Left lung (tissue), 10 donors: Measurements from ENCODE around the gene TALDO1. TPM values are rescaled to one million over a fixed set of nuclear protein-coding genes. Genes with fewer than 3 reads are reported as not detected.

Experiments
- ATAC-seq: fragments of 200-7000 bp; cut with Tn5 transposase; one replicate; pipeline ENCODE4 v1.9.1; 2020; ENCODE audit warnings: moderate library complexity
- DNase-seq, 4 donors: peaks; one replicate each; pipeline ENCODE4 v3.0.0-alpha.2; 2013 to 2020
- H3K27ac ChIP-seq, 2 donors: fragments of 200-600 bp; sonication (generic) in 1 of 2; one replicate each; pipeline versions ENCODE4 v1.5.0 to v1.8.0; 2020 to 2021
- H3K27me3 ChIP-seq, 2 donors: fragments of 200-600 bp; sonication (generic) in 1 of 2; one replicate each; pipeline versions ENCODE4 v1.5.0 to v1.8.0; 2020 to 2021
- H3K36me3 ChIP-seq, 2 donors: fragments of 200-600 bp; sonication (generic) in 1 of 2; one replicate each; pipeline versions ENCODE4 v1.5.0 to v1.8.0; 2020 to 2021
- H3K4me1 ChIP-seq, 2 donors: fragments of 200-600 bp; one replicate each; pipeline ENCODE4 v1.8.0; 2021
- H3K4me3 ChIP-seq, 2 donors: fragments of 200-600 bp; sonication (generic) in 1 of 2; one replicate each; pipeline versions ENCODE4 v1.5.0 to v1.8.0; 2020 to 2021; ENCODE audit warnings: mild to moderate bottlenecking in 1 of 2
- H3K9me3 ChIP-seq, 2 donors: fragments of 200-600 bp; sonication (generic) in 1 of 2; one replicate each; pipeline versions ENCODE4 v1.5.0 to v1.8.0; 2020 to 2021
- intact Hi-C, 2 donors: fragments of 100-400 bp; cut with DNase I; formaldehyde crosslinking; loops; one replicate each; pipeline versions ENCODE4 v1.11.2 to v1.14.2; 2022
- polyA plus RNA-seq, 6 donors: library from polyadenylated mRNA; unstranded; fragments of 120-200 nt; gene quantifications; one replicate each; pipeline ENCODE4 v1.2.1, GENCODE V29; 2013; ENCODE audit not compliant: insufficient read length in 6 of 6
- total RNA-seq, 2 donors: library from RNA; stranded (reverse); fragmentation: NEBNext Ultra II Directional; extraction: Animal tissue kit (Norgen Biotek cat#: 25700); gene quantifications; one replicate each; pipeline ENCODE4 v1.2.1, GENCODE V29; 2021
- TF ChIP-seq, protein P1 (sequence below), 2 donors: fragments of 200-600 bp; sonication (generic) in 1 of 2; IDR thresholded peaks; one replicate each; pipeline versions ENCODE4 v1.5.0 to v1.8.0; 2021; ENCODE audit warnings: antibody characterized with exemption in 2 of 2
- donor health status: DM: no; HTN: yes; CAD: no.
- donor health status: DM: no; HTN: no; CAD: no.

Gene TALDO1
- total and polyA plus RNA-seq, 8 donors, result 100 to 322 (median 119) TPM

DNA sequence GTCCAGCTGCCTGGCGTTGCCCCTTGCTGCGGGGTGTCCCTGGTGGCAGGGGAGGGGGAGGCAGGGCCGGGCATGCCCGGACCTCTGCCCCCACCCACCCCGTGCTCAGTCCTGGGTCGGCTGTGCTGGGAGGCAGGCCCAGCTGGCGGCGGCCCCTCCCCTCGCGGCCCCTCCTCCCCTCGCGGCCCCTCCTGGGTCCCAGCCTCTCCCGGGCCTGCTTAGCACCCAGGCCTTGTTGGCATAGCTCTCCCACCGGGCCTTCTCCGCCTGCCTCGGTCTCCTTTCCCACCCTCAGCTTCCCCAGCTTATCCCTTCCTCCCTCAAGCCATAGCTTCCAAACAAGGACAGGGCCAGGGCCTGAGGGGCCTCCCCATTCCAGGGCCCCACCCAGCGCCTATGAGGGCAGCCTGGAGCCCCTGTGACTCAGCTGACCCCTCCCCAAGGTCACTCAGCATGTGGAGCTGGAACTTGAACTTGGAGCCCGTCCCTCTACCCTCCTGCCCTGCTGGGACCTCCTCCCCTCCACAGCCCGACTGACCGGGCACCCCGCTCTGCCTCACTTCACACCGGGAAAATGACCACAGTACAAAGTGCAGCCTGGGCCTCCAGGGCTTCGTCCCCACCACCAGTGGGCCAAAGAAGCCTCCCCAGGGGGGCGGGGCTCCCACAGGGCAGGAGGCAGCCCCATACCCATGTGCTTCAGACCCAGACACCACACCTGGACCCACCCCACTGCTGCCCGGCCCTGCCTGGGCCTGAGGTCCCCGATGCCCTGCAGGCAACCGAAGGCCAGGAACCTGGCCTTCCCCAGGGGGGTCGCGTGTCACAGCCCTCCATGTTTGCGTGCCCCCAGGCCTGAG lies 40.1 kb upstream of the TALDO1 start:
- Histone ChIP-seq H3K4me1 (peaks cover 14 to 60% of the 10 kb centered on the region in 2 donors), H3K27me3 (peaks cover 0 to 58% of the 10 kb centered on the region in 2 donors), H3K27ac (peak overlapping the region; percentile 48 to 72), H3K9me3 (no peaks in the 10 kb centered on the region), H3K36me3 (peaks cover 0 to 25% of the 10 kb centered on the region in 2 donors), H3K4me3 (peak overlapping the region; percentile 40 to 50)
- TF ChIP-seq, protein P1, sequence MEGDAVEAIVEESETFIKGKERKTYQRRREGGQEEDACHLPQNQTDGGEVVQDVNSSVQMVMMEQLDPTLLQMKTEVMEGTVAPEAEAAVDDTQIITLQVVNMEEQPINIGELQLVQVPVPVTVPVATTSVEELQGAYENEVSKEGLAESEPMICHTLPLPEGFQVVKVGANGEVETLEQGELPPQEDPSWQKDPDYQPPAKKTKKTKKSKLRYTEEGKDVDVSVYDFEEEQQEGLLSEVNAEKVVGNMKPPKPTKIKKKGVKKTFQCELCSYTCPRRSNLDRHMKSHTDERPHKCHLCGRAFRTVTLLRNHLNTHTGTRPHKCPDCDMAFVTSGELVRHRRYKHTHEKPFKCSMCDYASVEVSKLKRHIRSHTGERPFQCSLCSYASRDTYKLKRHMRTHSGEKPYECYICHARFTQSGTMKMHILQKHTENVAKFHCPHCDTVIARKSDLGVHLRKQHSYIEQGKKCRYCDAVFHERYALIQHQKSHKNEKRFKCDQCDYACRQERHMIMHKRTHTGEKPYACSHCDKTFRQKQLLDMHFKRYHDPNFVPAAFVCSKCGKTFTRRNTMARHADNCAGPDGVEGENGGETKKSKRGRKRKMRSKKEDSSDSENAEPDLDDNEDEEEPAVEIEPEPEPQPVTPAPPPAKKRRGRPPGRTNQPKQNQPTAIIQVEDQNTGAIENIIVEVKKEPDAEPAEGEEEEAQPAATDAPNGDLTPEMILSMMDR (IDR thresholded peaks at IDR 0.05), result no peak
- intact Hi-C loops, result no loop called here
- ATAC-seq (peak; percentile 60), DNase-seq (peak in 2 of 4 donors; percentile 68 to 85)

DNA sequence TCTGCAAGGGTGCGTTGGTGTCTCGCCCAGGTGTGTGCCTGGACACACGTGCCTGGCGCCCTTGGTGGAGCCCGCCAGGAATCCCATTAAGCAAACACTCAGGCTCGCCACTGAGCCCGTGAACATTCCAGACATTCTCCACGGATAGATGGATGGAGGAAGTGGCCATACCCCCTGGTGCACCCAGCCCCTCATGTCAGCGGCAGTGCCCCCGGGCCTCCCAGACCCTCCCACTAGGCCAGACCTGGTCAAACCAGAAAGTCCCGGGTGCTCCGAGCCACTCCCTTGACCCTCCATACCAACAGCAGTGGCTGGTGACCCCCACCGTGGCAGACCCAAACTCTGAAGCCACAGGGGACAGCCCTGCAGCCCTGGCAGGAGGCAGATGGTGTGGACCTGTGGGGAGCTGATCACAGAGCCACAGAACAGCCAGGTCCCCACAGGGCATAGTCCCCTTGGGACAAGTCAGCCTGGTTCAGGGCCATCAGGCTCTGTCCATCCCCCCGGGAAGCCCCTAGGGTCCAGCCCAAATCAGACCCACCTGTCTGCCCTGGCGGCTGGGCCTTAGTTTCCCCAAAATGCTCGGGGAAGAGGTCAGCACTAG lies 39.3 kb upstream of the TALDO1 start:
- no peaks in the 10 kb centered on the region for H3K9me3 ChIP-seq
- H3K27ac ChIP-seq, result peak overlapping the region; percentile 48 to 72
- H3K36me3 ChIP-seq, result peaks cover 0 to 18% of the 10 kb centered on the region in 2 donors
- ATAC-seq (peak; percentile 11), DNase-seq (peak in 1 of 4 donors; percentile 82)
- peak overlapping the region in 1 of 2 donors; percentile 50 for H3K4me3 ChIP-seq
- intact Hi-C loops, result no loop called here
- peaks cover 8 to 53% of the 10 kb centered on the region in 2 donors for H3K4me1 ChIP-seq
- peaks cover 0 to 64% of the 10 kb centered on the region in 2 donors for H3K27me3 ChIP-seq
- TF ChIP-seq, protein P1 (IDR thresholded peaks at IDR 0.05), result no peak

DNA sequence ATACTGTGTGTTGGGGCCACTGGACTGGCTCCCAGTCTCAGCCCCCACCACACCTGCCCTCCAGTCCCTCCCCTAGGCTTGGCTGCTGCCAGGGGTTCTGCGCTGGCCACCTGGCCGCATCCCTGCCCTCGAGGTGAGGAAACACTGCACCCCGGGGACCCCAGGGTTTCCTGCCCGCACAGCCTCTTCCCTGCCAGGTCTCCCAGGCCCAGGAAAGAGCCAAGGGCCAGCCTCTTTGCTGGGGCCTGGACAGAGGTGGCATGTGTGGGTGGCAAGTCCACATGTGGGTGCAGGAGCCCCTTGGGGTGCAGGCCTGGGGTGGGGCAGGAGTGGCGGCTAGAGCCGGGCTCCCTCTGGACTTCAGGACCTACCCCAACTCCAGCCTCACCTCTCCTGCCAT lies 38.8 kb upstream of the TALDO1 start:
- H3K27ac ChIP-seq, result no peak overlapping the region
- H3K9me3 ChIP-seq, result no peaks in the 10 kb centered on the region
- no peak overlapping the region for H3K4me3 ChIP-seq
- DNase-seq (peak in 1 of 4 donors; percentile 66), ATAC-seq (no peak)
- H3K27me3 ChIP-seq, result peaks cover 0 to 70% of the 10 kb centered on the region in 2 donors
- H3K4me1 ChIP-seq, result peaks cover 4 to 47% of the 10 kb centered on the region in 2 donors
- intact Hi-C loops, result no loop called here
- H3K36me3 ChIP-seq, result peaks cover 0 to 13% of the 10 kb centered on the region in 2 donors
- TF ChIP-seq, protein P1 (IDR thresholded peaks at IDR 0.05), result no peak

DNA sequence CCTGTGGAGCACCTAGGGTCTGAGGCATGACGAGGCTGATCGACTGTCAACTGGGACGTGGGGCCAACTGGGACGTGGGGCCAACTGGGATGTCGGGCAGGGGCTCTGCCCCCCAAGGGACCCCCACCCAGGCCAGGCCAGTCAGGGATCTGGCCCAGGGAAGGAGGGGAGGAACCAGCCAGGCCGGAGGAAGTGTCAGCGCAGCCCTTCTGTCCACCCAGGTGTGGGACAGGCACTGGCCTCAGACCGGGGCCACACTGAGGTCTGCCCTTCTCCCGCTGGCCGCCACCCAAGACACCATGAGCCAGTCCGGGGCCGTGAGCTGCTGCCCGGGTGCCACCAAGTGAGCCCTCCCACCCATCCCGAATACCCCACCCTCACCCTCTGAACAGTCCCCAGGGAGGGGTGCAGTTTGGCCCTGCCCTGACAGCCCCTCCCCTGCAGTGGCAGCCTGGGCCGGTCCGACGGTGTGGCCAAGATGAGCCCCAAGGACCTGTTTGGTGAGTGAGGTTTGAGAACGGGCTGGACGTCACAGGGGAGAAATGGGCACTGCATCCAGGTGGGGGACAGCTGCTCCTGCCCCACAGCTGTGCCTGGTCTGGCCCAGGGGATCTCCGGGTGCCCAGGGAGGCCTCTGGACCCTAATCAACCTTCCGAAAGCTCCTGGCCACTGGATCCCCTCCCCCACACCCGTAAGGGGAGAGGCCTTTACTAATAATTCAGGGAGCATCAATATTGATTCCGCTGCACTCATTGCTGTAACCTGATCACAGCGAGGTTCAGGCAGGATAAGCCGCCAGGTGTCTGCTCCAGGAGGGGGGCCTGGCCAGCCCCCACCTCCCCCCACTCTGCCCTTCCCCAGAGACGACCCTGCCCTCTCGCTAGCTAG lies 37.9 kb upstream of the TALDO1 start:
- H3K9me3 ChIP-seq, result no peaks in the 10 kb centered on the region
- ATAC-seq, result no peak
- H3K4me3 ChIP-seq, result no peak overlapping the region
- no peak for DNase-seq
- H3K4me1 ChIP-seq, result peaks cover 4 to 38% of the 10 kb centered on the region in 2 donors
- no peak overlapping the region for H3K27ac ChIP-seq
- intact Hi-C loops, result no loop called here
- peaks cover 0 to 75% of the 10 kb centered on the region in 2 donors for H3K27me3 ChIP-seq
- H3K36me3 ChIP-seq, result peaks cover 0 to 4% of the 10 kb centered on the region in 2 donors
- TF ChIP-seq, protein P1 (IDR thresholded peaks at IDR 0.05), result no peak
